NCI-H2171 (cell line): ENCODE results near the gene FAM149B1.

ENCODE experiments used
- DNase-seq: peaks from one replicate; lab custom pipeline; 2025; lab: John Stamatoyannopoulos, UW

The FAM149B1 gene

GRCh38 chr10:73287441-73287840 is 119.5 kb downstream of the FAM149B1 start:
- no peak for DNase-seq

GRCh38 chr10:73289958-73290357 is 122.0 kb downstream of the FAM149B1 start:
- no peak for DNase-seq

GRCh38 chr10:73293461-73293860 is 125.5 kb downstream of the FAM149B1 start:
- DNase-seq = no peak
